Activated CD8-positive, alpha-beta memory T cell treated with anti-CD3 and anti-CD28 coated beads, Interleukin-2, amount 10 ng/mL, durations not matched to agents 7 days and 5 days (primary cell): ENCODE results near the gene NQO2. TPM values are rescaled to one million over a fixed set of nuclear protein-coding genes. Genes with fewer than 3 reads are reported as not detected.
"Not testable (repeated sequence)": the region's sequence is repeated elsewhere in the genome, so short reads cannot be mapped to it uniquely, and the experiment has no call there.

Experiments
- ATAC-seq: fragments of 150-1000 bp; cut with Tn5 transposase; one replicate; pipeline ENCODE4 v1.10.0; 2021; ENCODE audit warnings: moderate library complexity
- CTCF ChIA-PET: fragments of 350-600 bp; sonication (Branson Sonifier 250); formaldehyde crosslinking; loops from one replicate; lab custom pipeline; 2021; ENCODE audit warnings: antibody characterized with exemption; lab: Charles Lee
- DNase-seq: peaks from one replicate; pipeline ENCODE4 v3.0.0-alpha.2; 2020
- H3K27ac Mint-ChIP-seq: one replicate; pipeline ENCODE4 v1.8.0; 2021; ENCODE audit warnings: mild to moderate bottlenecking, mixed read lengths
- H3K27me3 Mint-ChIP-seq: one replicate; pipeline ENCODE4 v1.8.0; 2021; ENCODE audit warnings: mixed read lengths
- H3K36me3 Mint-ChIP-seq: one replicate; pipeline ENCODE4 v1.8.0; 2021; ENCODE audit warnings: mild to moderate bottlenecking, mixed read lengths
- H3K4me1 Mint-ChIP-seq: one replicate; pipeline ENCODE4 v1.8.0; 2021; ENCODE audit warnings: mixed read lengths
- H3K4me3 Mint-ChIP-seq: one replicate; pipeline ENCODE4 v1.8.0; 2021; ENCODE audit warnings: mild to moderate bottlenecking, moderate library complexity, mixed read lengths
- H3K9me3 Mint-ChIP-seq: one replicate; pipeline ENCODE4 v1.8.0; 2022; ENCODE audit warnings: low read depth, mixed read lengths
- total RNA-seq, 2 experiments: library from RNA; stranded (reverse); gene quantifications; one replicate each; pipeline ENCODE4 v1.2.3, GENCODE V29; 2021

The NQO2 gene
- total RNA-seq, 2 experiments from 2014 or later, result 11.9 to 14.5 TPM

- H3K4me3 Mint-ChIP-seq, result no peak overlapping the region
Observed at GRCh38 chr6:2986722-2987221, 12.9 kb upstream of the NQO2 start.

DNA sequence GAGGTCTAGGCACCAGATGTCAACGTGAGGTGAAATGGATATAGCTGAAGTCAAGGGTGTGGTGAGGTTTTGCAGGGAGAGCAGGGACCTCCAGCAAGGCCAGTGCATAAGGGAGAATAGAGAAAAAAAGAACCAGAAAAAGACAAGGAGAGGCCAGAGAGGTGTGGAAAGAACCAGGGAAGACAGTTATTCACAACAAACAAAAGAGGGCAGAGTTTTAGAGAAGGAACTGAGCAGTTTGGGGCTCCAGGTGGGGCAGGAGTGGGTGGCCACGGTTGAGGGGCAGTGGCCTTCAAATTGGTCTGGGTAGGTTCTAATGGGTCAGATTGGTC is 11.6 kb upstream of the NQO2 start:
- H3K4me3 Mint-ChIP-seq, result peak overlapping the region; percentile 92
- no peaks in the 10 kb centered on the region for H3K36me3 Mint-ChIP-seq
- H3K27me3 Mint-ChIP-seq, result peaks cover 8% of the 10 kb centered on the region
- no peaks in the 10 kb centered on the region for H3K9me3 Mint-ChIP-seq
- DNase-seq (no peak), ATAC-seq (no peak)
- peak overlapping the region; percentile 98 for H3K27ac Mint-ChIP-seq
- CTCF ChIA-PET, result interaction anchor here (0.9 to 6.0 kb wide), 13 partner anchors 11 to 204 kb away, joined by 3 to 49 read pairs (median 14); partner anchors contain the start of genes RIPK1 and SERPINB1
- peaks cover 20% of the 10 kb centered on the region for H3K4me1 Mint-ChIP-seq

More at GRCh38 chr6:2986722-2987221, 12.9 kb upstream of the NQO2 start:
- DNase-seq (no peak), ATAC-seq (no peak)
- peaks cover 20% of the 10 kb centered on the region for H3K4me1 Mint-ChIP-seq
- H3K27ac Mint-ChIP-seq, result no peak overlapping the region
- H3K9me3 Mint-ChIP-seq, result no peaks in the 10 kb centered on the region
- no peaks in the 10 kb centered on the region for H3K36me3 Mint-ChIP-seq
- peaks cover 12% of the 10 kb centered on the region for H3K27me3 Mint-ChIP-seq
- CTCF ChIA-PET, result interaction anchor here (1.0 to 6.0 kb wide), 12 partner anchors 10 to 218 kb away, joined by 3 to 49 read pairs (median 5); partner anchors contain the start of genes NQO2, SERPINB1 and SERPINB6

DNA sequence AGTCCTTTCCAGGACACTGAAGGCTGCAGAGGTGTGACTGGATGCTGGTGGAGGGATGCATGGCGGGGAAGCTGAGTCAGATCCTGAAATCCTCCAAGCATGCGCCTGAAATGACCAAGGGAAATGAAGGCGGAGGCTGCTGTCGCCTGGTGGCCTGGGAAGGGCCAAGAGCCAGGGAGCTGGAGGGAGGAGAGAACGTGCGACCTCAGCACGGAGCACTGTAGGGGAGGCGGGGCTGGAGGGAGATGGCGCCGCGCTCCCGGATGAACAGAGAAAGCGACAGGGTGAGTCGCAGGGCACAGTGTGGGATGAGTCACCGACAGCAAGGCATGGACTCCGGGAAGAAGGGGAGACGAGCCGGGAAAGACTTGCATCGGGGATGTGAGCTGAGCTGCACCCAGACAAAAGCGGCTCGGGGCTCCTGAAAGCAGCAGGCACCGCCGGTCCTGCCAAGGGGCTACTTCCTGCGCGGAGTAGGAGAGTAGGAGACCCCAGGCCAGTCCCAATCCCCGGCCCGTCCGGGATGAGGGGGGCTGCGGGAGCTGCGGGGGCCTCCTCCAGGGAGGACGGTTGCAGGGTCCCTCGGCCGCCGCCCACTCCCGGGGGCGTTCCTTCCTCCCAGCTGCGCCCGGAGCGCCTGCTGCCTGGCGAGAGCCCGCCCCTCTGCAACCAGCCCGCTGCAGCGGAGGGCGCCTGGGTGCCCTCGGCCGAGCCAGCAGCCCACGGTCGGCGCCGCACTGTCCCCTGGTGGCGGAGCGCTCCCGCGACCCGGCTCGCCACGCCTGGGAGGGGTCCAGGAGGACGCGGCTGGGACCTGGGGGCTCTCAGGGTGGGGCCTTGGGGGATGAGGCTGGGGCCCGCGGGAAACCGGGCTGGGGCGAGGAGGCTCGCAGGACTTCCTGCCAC is 11.0 kb upstream of the NQO2 start:
- Mint-ChIP-seq H3K9me3 (no peaks in the 10 kb centered on the region), H3K27me3 (peaks cover 3% of the 10 kb centered on the region), H3K27ac (peak overlapping the region; percentile 99), H3K4me3 (peak overlapping the region; percentile 95), H3K36me3 (no peaks in the 10 kb centered on the region), H3K4me1 (peaks cover 20% of the 10 kb centered on the region)
- CTCF ChIA-PET, result interaction anchor here (0.7 to 6.0 kb wide), 34 partner anchors 12 to 223 kb away, joined by 3 to 49 read pairs (median 5); partner anchors contain the start of genes NQO2, RIPK1, SERPINB1 and SERPINB6
- peak; percentile 86 for DNase-seq
- peak; percentile 81 for ATAC-seq

DNA sequence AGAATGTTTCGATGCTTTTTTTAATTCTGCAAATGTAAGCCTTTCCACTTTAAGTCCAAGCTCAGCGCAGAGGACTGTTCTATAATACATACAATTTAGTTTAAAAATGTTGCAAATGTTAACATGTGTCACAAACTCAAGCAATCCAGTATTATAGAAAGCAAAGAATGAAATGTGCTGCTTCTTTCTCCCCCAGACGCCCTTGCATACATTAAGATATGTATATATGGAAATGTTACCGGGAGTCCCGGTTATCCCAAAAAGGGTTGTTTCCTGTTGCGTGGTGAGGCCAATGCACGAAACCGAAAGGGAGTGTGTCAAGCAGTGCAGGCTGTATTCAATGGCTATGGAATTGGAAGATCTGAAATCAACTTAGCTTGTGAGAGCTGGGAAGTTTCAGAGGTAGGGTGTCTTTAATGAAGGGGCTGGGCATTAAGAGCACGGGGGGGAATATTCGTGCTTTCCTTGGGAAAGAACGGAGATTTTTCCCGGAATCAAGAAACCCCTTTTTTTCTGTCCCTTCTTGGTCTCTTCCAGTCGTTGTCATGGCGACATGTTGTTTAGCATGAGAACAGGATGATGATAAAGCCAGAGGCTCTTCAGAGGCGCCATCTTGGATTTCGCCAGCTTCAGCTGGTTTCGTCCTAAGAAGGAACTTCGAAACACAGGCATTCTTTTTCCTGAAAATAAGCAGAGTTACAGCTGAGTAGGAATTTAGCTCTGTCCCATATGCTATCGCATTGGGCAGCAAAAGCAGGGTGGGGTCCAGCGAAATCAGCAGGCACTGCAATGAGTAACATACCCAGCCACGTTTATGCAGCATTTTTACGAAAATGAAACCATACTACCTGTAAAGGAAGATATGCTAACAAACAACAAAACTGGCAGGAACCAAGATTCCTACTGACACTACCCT is 10.1 kb upstream of the NQO2 start:
- H3K27ac Mint-ChIP-seq, result peak overlapping the region; percentile 99
- peaks cover 20% of the 10 kb centered on the region for H3K4me1 Mint-ChIP-seq
- no peaks in the 10 kb centered on the region for H3K9me3 Mint-ChIP-seq
- peak overlapping the region; percentile 95 for H3K4me3 Mint-ChIP-seq
- H3K36me3 Mint-ChIP-seq, result no peaks in the 10 kb centered on the region
- CTCF ChIA-PET, result interaction anchor here (0.7 to 6.0 kb wide), 41 partner anchors 11 to 262 kb away, joined by 3 to 49 read pairs (median 5); partner anchors contain the start of genes NQO2, RIPK1, SERPINB1 and SERPINB6
- ATAC-seq, result peak; percentile 80
- no peaks in the 10 kb centered on the region for H3K27me3 Mint-ChIP-seq
- DNase-seq, result peak; percentile 93

DNA sequence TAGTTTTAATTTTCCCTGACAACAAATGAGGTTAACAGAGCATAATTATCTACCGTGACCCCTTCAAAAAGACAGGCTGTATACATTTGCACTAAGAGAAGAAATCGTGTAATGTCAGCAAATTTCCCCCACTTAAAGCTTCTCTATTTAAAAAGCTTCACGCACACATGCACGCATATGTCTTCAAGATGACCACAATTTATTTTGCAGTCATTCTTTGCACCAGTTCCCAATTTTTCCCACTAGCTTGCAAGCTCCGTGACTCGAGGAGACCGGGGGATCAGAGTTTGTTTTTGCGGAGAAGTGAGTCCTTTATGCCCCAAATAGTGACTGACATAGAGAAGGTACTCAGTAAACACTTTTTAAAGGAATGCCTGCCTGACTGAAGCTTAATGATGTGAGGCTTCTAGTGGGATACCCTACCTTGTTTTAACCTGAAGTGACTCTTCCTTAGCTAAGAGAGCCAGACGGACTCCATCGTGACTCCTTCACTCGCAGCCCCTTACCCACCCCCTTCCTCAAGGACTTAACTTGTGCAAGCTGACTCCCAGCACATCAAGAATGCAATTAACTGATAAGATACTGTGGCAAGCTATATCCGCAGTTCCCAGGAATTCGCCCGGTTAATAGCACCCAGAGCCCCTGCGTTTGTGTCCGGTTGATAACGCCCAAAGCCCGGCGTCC is 9.3 kb upstream of the NQO2 start:
- DNase-seq, result peak; percentile 52
- no peak for ATAC-seq
- H3K36me3 Mint-ChIP-seq, result no peaks in the 10 kb centered on the region
- H3K27me3 Mint-ChIP-seq, result peaks cover 2% of the 10 kb centered on the region
- peak overlapping the region; percentile 95 for H3K4me3 Mint-ChIP-seq
- peaks cover 20% of the 10 kb centered on the region for H3K4me1 Mint-ChIP-seq
- CTCF ChIA-PET, result interaction anchor here (0.8 to 6.0 kb wide), 30 partner anchors 10 to 261 kb away, joined by 3 to 49 read pairs (median 5); partner anchors contain the start of genes NQO2, RIPK1, SERPINB1 and SERPINB6
- no peaks in the 10 kb centered on the region for H3K9me3 Mint-ChIP-seq
- peak overlapping the region; percentile 99 for H3K27ac Mint-ChIP-seq

GRCh38 chr6:2990932-2991506 is 8.7 kb upstream of the NQO2 start:
- H3K9me3 Mint-ChIP-seq, result no peaks in the 10 kb centered on the region
- H3K27me3 Mint-ChIP-seq, result peaks cover 7% of the 10 kb centered on the region
- no peak for ATAC-seq
- H3K27ac Mint-ChIP-seq, result peak overlapping the region; percentile 99
- CTCF ChIA-PET, result interaction anchor here (0.8 to 6.0 kb wide), 19 partner anchors 10 to 260 kb away, joined by 3 to 49 read pairs (median 6); partner anchors contain the start of genes NQO2, RIPK1 and SERPINB1
- peak overlapping the region; percentile 95 for H3K4me3 Mint-ChIP-seq
- peaks cover 20% of the 10 kb centered on the region for H3K4me1 Mint-ChIP-seq
- no peaks in the 10 kb centered on the region for H3K36me3 Mint-ChIP-seq
- DNase-seq, result no peak

DNA sequence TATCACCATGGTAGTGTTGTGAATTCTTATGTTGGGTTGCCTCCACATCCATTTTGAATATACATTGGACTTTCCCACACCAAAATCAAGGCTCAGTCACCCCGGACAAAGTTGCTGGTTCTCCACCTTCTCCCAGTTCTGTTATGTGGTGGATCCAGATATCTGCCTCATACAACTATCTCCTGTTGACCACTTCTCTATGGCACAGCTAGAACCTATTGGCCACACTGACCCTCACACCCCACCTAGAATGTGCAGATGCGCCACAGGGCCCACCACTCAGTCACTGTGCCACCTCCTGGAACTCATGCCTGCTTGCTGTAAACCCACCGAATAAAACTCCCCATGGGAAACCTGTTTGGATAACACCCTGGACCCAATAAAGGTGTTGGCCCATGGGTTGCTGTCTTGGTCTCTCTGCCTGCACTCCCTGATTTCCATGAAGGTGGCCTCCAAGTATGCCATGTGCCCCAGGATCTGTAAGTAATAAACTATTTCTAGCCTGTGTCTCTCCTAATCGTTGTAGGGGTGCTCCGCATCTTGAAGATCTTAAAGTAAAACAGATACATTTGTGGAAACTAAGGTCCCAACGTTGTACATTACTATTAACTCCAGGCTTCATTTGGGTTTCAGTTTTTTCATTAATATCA is 7.2 kb upstream of the NQO2 start:
- ATAC-seq (no peak), DNase-seq (no peak)
- Mint-ChIP-seq H3K4me1 (peaks cover 17% of the 10 kb centered on the region), H3K27ac (no peak overlapping the region), H3K27me3 (peaks cover 7% of the 10 kb centered on the region), H3K36me3 (peaks cover 1% of the 10 kb centered on the region), H3K9me3 (no peaks in the 10 kb centered on the region), H3K4me3 (no peak overlapping the region)
- CTCF ChIA-PET, result interaction anchor here (1.0 to 1.3 kb wide), 2 partner anchors 65 to 201 kb away, joined by 3 read pairs; no protein-coding TSS in a partner anchor

DNA sequence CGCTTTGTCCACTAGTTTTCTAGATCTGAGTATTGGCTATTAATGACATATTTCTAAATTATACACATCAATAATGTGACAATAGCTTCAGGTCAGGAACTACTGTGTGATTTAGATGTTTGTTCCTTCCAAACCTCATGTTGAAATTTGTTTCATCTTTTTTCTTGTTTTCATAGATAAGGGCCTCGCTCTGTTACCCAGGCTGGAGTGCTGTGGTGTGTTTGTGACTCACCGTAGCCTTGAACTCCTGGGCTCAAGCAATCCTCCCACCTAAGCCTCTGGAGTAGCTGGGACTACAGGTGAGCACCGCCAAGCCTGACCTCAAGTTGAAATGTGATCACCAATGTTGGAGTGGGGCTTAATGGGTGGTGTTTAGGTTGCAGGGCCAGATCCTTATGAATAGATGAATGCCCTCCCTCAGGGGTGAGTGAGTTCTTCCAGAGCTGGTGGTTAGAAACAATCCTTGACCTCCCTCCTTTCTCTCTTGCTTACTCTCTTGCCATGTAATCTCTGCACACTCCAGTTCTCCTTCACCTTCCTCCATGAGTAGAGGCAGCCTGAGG is 5.9 kb upstream of the NQO2 start:
- CTCF ChIA-PET, result interaction anchor here (0.8 to 1.3 kb wide), 3 partner anchors 59 to 153 kb away, joined by 3 to 4 read pairs (median 3); partner anchors contain the start of gene SERPINB1
- Mint-ChIP-seq H3K27me3 (peaks cover 7% of the 10 kb centered on the region), H3K4me3 (no peak overlapping the region)

GRCh38 chr6:2998249-2998997 is 1.3 kb upstream of the NQO2 start:
- CTCF ChIA-PET, result interaction anchor here (1.0 to 7.1 kb wide), 14 partner anchors 9 to 152 kb away, joined by 3 to 56 read pairs (median 6); no protein-coding TSS in a partner anchor
- Mint-ChIP-seq H3K4me1 (peaks cover 30% of the 10 kb centered on the region), H3K4me3 (peak overlapping the region; percentile 86), H3K27ac (peak overlapping the region; percentile 91)
- ATAC-seq (peak; percentile 46), DNase-seq (peak; percentile 68)
- H3K36me3 Mint-ChIP-seq, H3K9me3 Mint-ChIP-seq, H3K27me3 Mint-ChIP-seq: not testable (repeated sequence)

More for the DNA sequence above, 5.9 kb upstream of the NQO2 start:
- Mint-ChIP-seq H3K27ac (no peak overlapping the region), H3K4me1 (peaks cover 17% of the 10 kb centered on the region), H3K36me3 (peaks cover 1% of the 10 kb centered on the region), H3K9me3 (no peaks in the 10 kb centered on the region)
- no peak for DNase-seq
- no peak for ATAC-seq

- H3K27me3 Mint-ChIP-seq, result peaks cover 7% of the 10 kb centered on the region
- no peaks in the 10 kb centered on the region for H3K9me3 Mint-ChIP-seq
- CTCF ChIA-PET, result interaction anchor here (0.6 to 7.1 kb wide), 20 partner anchors 9 to 1777 kb away, joined by 3 to 56 read pairs (median 4); partner anchors contain the start of genes CDYL and RIPK1
- peak overlapping the region; percentile 86 for H3K4me3 Mint-ChIP-seq
- peaks cover 8% of the 10 kb centered on the region for H3K36me3 Mint-ChIP-seq
- peak overlapping the region; percentile 91 for H3K27ac Mint-ChIP-seq
- H3K4me1 Mint-ChIP-seq, result peaks cover 30% of the 10 kb centered on the region
- DNase-seq (no peak), ATAC-seq (peak; percentile 57)
Observed at GRCh38 chr6:2998998-2999617, 586 bp upstream of the NQO2 start.
